PC-3 (cell line): ENCODE results near the gene PAM16. TPM values are rescaled to one million over a fixed set of nuclear protein-coding genes. Genes with fewer than 3 reads are reported as not detected.
A peak's percentile ranks its signal among the peaks of the same experiment; 100 is the strongest.

ENCODE experiments used
- ATAC-seq: fragments of 200-7000 bp; cut with Tn5 transposase; 2 replicates; pipeline ENCODE4 v1.9.1; 2020; ENCODE audit warnings: mild to moderate bottlenecking, moderate library complexity
- BruUV-seq: library from RNA; stranded (reverse); fragments of 400-500 nt; replicated peaks from 2 replicates; lab custom pipeline; 2021; lab: Mats Ljungman, UMichigan
- CTCF ChIA-PET: fragments of 300-600 bp; sonication (Branson Sonifier 250); formaldehyde crosslinking; loops from one replicate; lab custom pipeline; 2022; ENCODE audit warnings: antibody characterized with exemption; lab: Charles Lee
- POLR2A ChIA-PET: fragments of 300-600 bp; sonication (Branson Sonifier 250); formaldehyde crosslinking; loops from one replicate; lab custom pipeline; 2022; ENCODE audit warnings: antibody characterized with exemption; ENCODE audit not compliant: unreplicated experiment; lab: Charles Lee
- DNase-seq: peaks from one replicate; pipeline ENCODE4 v3.0.0-alpha.2; 2015
- H2AFZ ChIP-seq: fragments of 300-600 bp; sonication (generic); 2 replicates; pipeline ENCODE4 v1.6.0; 2016; ENCODE audit warnings: antibody characterized with exemption, low read length
- H3F3A ChIP-seq: fragments of 300-600 bp; sonication (generic); one replicate; pipeline ENCODE4 v1.6.0; 2017; ENCODE audit warnings: antibody characterized with exemption, low read length, control low read depth, mild to moderate bottlenecking; ENCODE audit not compliant: unreplicated experiment
- H3K27ac ChIP-seq: fragments of 300-600 bp; sonication (generic); 2 replicates; pipeline ENCODE4 v1.5.1; 2016; ENCODE audit warnings: mild to moderate bottlenecking, low read length
- H3K27me3 ChIP-seq: fragments of 300-600 bp; sonication (generic); 2 replicates; pipeline ENCODE4 v1.6.1; 2016; ENCODE audit warnings: low read length, mixed read lengths
- H3K36me3 ChIP-seq: fragments of 300-600 bp; sonication (generic); 2 replicates; pipeline ENCODE4 v1.6.1; 2016; ENCODE audit warnings: low read depth, mixed run types, low read length, mixed read lengths
- H3K4me1 ChIP-seq: fragments of 300-600 bp; sonication (generic); 2 replicates; pipeline ENCODE4 v1.5.1; 2016; ENCODE audit warnings: low read length; ENCODE audit not compliant: insufficient read depth
- H3K4me2 ChIP-seq: fragments of 300-600 bp; sonication (generic); 2 replicates; pipeline ENCODE4 v1.6.0; 2016; ENCODE audit warnings: low read length
- H3K4me3 ChIP-seq: fragments of 300-600 bp; sonication (generic); 2 replicates; pipeline ENCODE4 v1.5.1; 2016; ENCODE audit warnings: mild to moderate bottlenecking, low read length, mixed read lengths
- H3K79me2 ChIP-seq: fragments of 300-600 bp; sonication (generic); 2 replicates; pipeline ENCODE4 v1.6.1; 2017; ENCODE audit warnings: low read length, mixed read lengths
- H3K9ac ChIP-seq: fragments of 300-600 bp; sonication (generic); 2 replicates; pipeline ENCODE4 v1.6.0; 2016; ENCODE audit warnings: mild to moderate bottlenecking, low read length
- H3K9me2 ChIP-seq: fragments of 300-600 bp; sonication (generic); replicated peaks from 2 replicates; pipeline ENCODE4 v1.6.1; 2016; ENCODE audit warnings: mixed run types, low read length, mixed read lengths
- H3K9me3 ChIP-seq: fragments of 300-600 bp; sonication (generic); 2 replicates; pipeline ENCODE4 v1.6.1; 2016; ENCODE audit warnings: low read length, mixed read lengths
- H4K20me1 ChIP-seq: fragments of 300-600 bp; sonication (generic); 2 replicates; pipeline ENCODE4 v1.6.1; 2016; ENCODE audit warnings: low read length, mixed read lengths
- EZH2 ChIP-seq: fragments of 300-600 bp; sonication (generic); IDR thresholded peaks from one replicate; pipeline ENCODE4 v1.6.1; 2017; ENCODE audit warnings: antibody characterized with exemption, mild to moderate bottlenecking, low read length; ENCODE audit not compliant: unreplicated experiment
- EZH2phosphoT487 ChIP-seq: fragments of 300-600 bp; sonication (generic); IDR thresholded peaks from 2 replicates; pipeline ENCODE4 v1.6.1; 2018; ENCODE audit warnings: mild to moderate bottlenecking, antibody characterized with exemption, low read length, borderline replicate concordance
- intact Hi-C: fragments of 100-400 bp; cut with micrococcal nuclease; formaldehyde crosslinking; loops from 2 replicates; pipeline ENCODE4 v1.9.0; 2023
- total RNA-seq: library from RNA; depleted of rRNA; stranded (reverse); fragments of >200 nt; gene quantifications from 2 replicates; pipeline ENCODE4 v1.2.3, GENCODE V29; 2014
- TF ChIP-seq, protein P1 (sequence below): fragments of 300-600 bp; sonication (generic); conservative IDR thresholded peaks from 2 replicates; pipeline ENCODE4 v1.5.1; 2017; ENCODE audit warnings: antibody characterized with exemption, low read depth, mild to moderate bottlenecking, low read length

The PAM16 gene
- total RNA-seq, 1 experiment from 2014 or later, result 95.5 TPM

DNA sequence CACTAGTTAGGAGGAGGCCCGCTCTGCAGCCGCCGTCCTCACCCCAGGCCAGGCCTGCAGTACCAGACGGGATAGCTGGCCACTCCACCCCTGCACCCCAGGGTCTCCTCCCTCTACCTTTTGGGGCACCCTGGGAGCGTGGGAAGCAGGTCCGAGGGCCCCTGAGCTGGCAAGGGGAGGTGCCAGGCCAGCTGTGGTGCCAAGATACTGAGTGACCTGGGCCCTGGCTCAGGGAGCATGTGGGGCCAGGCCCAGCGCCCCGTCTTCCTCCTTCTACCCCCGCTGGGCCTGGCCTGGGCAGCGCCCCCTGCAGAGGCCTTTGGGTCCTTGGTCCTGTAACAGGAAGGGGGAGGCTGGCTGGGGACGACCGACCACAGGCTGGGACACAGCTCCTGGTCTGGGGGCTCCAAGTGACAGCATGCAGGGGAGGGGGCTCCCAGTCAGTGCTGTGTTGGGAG lies 13.0 kb downstream of the PAM16 start:
- no peaks in the 10 kb centered on the region for H3K4me1 ChIP-seq
- intact Hi-C loops, result no loop called here
- ChIA-PET POLR2A (no interaction called here), CTCF (no interaction called here)
- no peaks in the 10 kb centered on the region for H3K36me3 ChIP-seq
- 0 out of 2 replicates have a peak, but pooled peaks have one; percentile 15 for ATAC-seq
- no peaks in the 10 kb centered on the region for H3K9me2 ChIP-seq
- BruUV-seq, result no TSS peak
- H3K27me3 ChIP-seq, result no peaks in the 10 kb centered on the region
- no peak overlapping the region for H3K9ac ChIP-seq
- TF ChIP-seq EZH2phosphoT487 (no peak), EZH2 (no peak)
- TF ChIP-seq, protein P1, sequence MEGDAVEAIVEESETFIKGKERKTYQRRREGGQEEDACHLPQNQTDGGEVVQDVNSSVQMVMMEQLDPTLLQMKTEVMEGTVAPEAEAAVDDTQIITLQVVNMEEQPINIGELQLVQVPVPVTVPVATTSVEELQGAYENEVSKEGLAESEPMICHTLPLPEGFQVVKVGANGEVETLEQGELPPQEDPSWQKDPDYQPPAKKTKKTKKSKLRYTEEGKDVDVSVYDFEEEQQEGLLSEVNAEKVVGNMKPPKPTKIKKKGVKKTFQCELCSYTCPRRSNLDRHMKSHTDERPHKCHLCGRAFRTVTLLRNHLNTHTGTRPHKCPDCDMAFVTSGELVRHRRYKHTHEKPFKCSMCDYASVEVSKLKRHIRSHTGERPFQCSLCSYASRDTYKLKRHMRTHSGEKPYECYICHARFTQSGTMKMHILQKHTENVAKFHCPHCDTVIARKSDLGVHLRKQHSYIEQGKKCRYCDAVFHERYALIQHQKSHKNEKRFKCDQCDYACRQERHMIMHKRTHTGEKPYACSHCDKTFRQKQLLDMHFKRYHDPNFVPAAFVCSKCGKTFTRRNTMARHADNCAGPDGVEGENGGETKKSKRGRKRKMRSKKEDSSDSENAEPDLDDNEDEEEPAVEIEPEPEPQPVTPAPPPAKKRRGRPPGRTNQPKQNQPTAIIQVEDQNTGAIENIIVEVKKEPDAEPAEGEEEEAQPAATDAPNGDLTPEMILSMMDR, result no peak
- no peaks in the 10 kb centered on the region for H4K20me1 ChIP-seq
- H3K4me2 ChIP-seq, result no peak overlapping the region
- no peak overlapping the region for H3K27ac ChIP-seq
- H3F3A ChIP-seq, result no peaks in the 10 kb centered on the region
- H3K9me3 ChIP-seq, result no peaks in the 10 kb centered on the region
- no peak for DNase-seq
- H3K4me3 ChIP-seq, result no peak overlapping the region
- no peak overlapping the region for H2AFZ ChIP-seq
- peaks cover 4% of the 10 kb centered on the region for H3K79me2 ChIP-seq

DNA sequence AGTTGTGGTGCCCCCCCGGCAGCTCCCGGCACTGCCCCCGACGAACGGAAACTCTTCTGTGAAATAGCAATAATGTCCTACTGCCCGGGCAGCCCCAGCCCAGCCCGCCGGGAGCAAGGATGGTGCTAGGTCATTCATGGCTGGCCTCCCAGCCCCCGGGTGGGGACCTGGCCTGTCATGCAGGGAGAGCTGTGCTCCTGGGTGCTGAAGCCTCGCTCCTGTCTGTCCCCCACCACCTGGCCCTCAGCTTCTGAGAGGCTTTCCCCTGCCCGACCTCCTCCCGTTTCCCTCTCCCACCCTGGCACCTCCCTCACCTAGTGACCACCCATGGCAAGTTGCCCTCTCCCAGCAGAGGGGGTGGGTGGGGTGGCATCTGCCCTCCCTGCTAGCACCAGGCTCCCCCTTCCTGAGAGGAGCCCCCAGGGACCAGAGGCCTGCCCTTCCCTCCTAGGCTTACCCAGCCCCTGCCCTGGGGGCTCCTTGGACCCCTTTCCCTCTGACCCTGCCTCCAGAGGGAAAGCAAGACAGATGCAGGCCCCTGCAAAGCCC lies 13.5 kb downstream of the PAM16 start:
- ChIA-PET POLR2A (no interaction called here), CTCF (no interaction called here)
- no peak for ATAC-seq
- Histone ChIP-seq H3K9me2 (no peaks in the 10 kb centered on the region), H3K4me3 (no peak overlapping the region), H2AFZ (no peak overlapping the region), H3K4me1 (no peaks in the 10 kb centered on the region), H3K79me2 (no peaks in the 10 kb centered on the region), H3K27ac (no peak overlapping the region), H3K9me3 (no peaks in the 10 kb centered on the region), H3F3A (no peaks in the 10 kb centered on the region), H3K27me3 (no peaks in the 10 kb centered on the region), H3K9ac (no peak overlapping the region), H3K36me3 (no peaks in the 10 kb centered on the region), H4K20me1 (no peaks in the 10 kb centered on the region), H3K4me2 (no peak overlapping the region)
- TSS peak; percentile 10 for BruUV-seq
- TF ChIP-seq EZH2phosphoT487 (no peak), EZH2 (no peak)
- TF ChIP-seq, protein P1, result no peak
- intact Hi-C loops, result no loop called here
- DNase-seq, result no peak

DNA sequence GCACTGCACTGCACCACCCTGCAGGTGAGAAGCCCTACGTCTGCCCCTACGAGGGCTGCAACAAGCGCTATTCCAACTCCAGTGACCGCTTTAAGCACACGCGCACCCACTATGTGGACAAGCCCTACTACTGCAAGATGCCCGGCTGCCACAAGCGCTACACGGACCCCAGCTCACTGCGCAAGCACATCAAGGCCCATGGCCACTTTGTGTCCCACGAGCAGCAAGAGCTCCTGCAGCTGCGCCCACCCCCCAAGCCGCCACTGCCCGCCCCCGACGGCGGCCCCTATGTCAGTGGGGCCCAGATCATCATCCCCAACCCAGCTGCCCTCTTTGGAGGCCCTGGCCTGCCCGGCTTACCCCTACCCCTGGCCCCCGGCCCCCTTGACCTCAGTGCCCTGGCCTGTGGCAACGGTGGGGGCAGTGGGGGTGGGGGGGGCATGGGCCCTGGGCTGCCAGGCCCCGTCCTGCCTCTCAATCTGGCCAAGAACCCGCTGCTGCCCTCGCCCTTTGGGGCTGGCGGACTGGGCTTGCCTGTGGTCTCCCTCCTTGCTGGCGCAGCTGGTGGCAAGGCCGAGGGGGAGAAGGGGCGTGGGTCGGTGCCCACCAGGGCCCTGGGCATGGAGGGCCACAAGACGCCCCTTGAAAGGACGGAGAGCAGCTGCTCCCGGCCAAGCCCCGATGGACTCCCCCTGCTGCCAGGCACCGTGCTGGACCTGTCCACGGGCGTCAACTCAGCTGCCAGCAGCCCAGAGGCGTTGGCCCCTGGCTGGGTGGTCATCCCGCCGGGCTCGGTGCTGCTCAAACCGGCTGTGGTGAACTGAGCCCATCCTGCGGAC lies 14.2 kb downstream of the PAM16 start:
- no peaks in the 10 kb centered on the region for H3K9me2 ChIP-seq
- H3K9ac ChIP-seq, result no peak overlapping the region
- no peaks in the 10 kb centered on the region for H3K9me3 ChIP-seq
- POLR2A ChIA-PET, result no interaction called here
- intact Hi-C loops, result no loop called here
- TF ChIP-seq, protein P1, result no peak
- no peak for TF ChIP-seq EZH2
- no peak for TF ChIP-seq EZH2phosphoT487
- no peaks in the 10 kb centered on the region for H3K36me3 ChIP-seq
- BruUV-seq, result no TSS peak
- H3K4me3 ChIP-seq, result no peak overlapping the region
- no peaks in the 10 kb centered on the region for H3F3A ChIP-seq
- CTCF ChIA-PET, result no interaction called here
- H2AFZ ChIP-seq, result no peak overlapping the region
- DNase-seq, result no peak
- no peak for ATAC-seq
- no peaks in the 10 kb centered on the region for H3K27me3 ChIP-seq
- H4K20me1 ChIP-seq, result no peaks in the 10 kb centered on the region
- H3K79me2 ChIP-seq, result no peaks in the 10 kb centered on the region
- H3K27ac ChIP-seq, result no peak overlapping the region
- H3K4me1 ChIP-seq, result no peaks in the 10 kb centered on the region
- H3K4me2 ChIP-seq, result no peak overlapping the region
